ENCODE data around the gene GARIN5A. TPM values are rescaled to one million over a fixed set of nuclear protein-coding genes. Genes with fewer than 3 reads are reported as not detected.
"Not testable (repeated sequence)": the region's sequence is repeated elsewhere in the genome, so short reads cannot be mapped to it uniquely, and the experiment has no call there.

The GARIN5A gene
- polyA plus RNA-seq, 4 donors, result 7.7 to 10.3 (median 9.2) TPM

DNA sequence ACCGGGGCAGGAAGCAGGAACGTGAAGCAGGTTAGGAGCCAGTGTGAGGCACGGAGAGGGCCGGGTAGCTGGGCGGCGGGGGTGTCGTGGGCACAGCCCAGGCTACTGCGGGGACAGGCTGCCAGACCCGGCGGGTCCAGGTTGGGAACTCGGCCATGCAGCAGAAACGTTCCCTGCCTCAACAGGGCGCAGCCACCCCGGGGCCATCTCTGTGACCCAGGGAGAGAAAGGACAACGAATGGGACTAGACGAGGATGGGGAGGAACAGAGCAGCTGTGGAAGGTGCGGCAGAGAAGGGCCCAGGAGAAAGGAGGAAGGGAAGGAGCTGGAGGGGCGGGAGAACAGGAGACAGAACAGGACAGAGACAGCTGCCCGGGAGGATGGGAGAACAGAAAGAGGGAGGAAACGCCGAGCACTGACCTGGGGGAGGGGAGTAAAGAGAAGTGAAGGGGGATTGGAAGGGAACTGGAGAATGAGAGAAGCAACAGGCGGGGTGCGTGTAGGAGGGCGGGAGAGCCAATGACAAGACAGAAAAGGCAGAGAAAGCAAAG is 12.9 kb upstream of the GARIN5A start:
- DNase-seq (ENCODE audit: low read depth in 4 of 4, low spot score in 3 of 4), result no peak

DNA sequence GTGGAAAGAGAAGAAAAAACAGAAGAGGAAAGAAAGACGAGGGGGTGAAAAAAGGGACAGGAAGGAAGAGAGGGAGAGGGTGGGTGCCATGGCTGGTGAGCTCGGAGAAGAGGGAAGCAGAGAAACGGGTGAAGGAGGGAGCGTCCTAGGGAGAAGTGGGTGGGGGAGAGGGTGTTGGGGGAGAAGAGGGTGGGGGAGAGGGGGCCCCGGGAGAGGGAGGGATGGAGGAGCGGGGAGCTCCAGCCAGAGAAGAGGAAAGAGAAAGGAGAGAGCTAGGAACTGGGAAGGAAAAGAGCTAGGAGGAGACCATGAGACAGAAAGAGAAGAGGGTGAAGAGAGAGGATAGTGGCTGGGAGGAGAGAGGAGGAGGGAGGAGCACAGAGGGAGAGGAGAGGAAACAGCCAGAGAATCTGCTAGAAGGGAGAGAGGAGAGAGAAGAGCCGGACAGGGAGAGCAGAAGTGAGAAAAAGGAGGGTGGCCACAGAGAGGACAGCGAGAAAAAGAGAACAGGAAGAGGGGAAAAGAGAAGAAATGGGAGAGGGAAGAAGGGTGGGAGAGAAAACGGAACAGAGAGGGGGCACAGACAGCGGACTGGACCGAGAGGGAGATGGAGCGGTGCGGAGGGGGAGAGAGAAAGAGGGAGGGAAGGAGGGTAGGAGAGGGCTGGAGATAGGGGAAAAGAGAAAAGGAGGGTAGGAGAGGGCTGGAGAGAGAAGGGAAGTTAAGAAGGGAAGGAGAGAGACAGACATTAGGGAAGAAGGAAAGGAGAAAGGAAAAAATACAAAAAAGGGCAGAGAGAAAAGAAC is 11.9 kb upstream of the GARIN5A start:
- no peak for DNase-seq (ENCODE audit: low read depth in 4 of 4, low spot score in 3 of 4)

DNA sequence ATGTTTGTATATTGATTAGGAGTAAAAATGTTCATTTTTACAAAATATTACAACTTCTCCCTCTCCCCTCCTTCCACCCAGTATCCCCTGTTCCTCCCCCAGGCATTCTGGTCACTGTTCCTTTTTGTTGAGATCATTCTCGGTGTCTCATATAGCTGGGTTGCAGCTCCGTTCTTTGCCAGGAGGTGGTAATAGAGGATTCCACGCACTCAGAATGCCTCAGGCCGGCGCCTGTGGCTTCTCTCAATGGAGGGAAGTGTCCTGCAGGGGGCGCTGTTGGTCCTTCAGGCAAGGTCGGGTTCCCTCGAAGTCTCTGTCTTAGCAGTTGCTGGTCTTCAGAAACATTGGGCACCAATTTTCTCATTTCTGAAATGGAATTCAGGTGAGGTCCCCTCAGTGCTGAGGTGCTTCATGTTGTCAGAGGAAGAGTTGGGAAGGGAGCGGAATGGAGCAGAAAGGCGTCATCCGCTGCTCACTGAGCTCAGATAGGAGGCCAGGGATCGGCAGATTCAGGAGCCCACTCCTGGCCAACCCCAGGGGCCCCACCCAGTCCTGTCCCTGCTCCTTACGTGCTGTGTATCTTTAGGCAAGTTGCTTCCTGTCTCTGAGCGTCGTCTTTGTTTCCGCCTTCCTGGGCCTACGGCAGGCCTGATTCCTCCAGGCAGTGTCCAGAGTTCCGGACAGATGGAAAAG is 10.3 kb upstream of the GARIN5A start:
- no peak for DNase-seq (ENCODE audit: low read depth in 4 of 4, low spot score in 3 of 4)

DNA sequence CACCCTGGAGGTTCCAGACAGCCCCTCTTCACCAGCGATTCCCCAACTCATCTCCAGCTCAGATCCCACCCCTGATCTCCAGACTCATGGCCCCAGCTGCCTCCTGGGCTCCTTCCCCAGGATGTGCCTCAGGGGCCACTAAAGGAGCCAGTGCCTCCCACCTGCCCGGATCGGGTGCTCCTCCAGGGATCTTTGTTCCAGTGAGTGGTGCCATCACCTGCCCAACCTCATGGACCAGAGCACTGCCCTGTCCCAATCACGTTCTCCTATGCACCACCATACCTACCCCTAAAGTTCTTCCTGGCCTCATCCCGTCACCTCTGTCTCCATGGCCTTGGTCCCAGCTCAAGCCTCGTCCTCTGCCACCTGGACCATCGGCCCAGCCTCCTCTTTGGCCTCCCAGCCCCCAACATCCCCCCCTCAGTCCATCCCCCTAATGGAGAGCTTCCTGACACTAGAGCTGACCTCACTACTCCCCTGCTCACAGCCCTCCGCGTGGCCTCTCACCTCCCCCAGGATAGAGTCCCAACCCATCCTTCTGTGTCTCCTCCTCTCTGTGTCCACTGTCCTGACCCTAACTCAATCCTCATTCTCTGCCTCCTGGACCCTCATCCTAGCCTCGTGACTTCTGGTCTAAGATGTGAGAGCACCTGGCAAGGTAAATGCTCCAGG is 8.8 kb upstream of the GARIN5A start:
- DNase-seq (ENCODE audit: low read depth in 4 of 4, low spot score in 3 of 4), result no peak

DNA sequence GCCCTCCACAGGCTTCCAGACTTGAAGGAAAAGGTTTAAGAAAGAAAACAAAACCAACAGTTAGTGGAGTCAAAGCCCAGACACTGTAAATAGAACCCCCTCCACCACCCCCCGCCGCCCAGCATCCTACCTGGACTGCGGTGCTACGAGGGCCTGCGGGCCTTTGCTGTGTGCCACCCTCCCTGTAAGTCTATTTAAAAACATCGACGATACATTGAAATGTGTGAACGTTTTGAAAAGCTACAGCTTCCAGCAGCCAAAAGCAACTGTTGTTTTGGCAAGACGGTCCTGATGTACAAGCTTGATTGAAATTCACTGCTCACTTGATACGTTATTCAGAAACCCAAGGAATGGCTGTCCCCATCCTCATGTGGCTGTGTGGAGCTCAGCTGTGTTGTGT is 6.3 kb upstream of the GARIN5A start:
- no peak for DNase-seq (ENCODE audit: low read depth in 4 of 4, low spot score in 3 of 4)

DNA sequence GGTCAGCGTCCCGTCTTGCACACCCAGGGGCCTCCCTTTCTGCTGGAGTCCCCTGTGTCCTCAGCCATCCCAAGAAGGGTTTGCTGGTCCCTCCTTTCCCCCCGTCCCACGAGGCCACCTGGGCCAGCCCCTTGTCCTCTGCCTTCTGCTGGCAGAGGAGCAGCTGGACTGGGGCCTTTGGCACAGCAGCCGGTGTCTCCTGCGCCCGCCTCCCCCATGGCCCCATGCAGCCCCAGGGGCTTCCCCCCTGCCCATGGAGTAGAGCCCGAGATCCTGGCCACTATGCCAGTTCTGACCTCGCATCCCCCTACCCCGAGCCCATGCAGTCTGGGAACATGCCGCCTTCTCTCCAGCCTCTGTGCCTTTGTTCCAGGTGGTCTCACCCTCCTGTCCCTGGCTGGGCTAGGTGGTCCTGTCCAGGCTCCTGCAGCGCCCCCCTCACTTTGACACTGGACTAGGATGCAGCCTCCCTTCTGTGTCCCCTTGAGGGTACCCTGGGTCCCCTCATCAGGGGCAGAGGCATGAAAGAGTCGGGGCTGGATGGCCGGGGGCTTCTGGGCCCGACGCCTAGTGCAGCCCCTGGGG is 5.7 kb upstream of the GARIN5A start:
- DNase-seq (ENCODE audit: low read depth in 4 of 4, low spot score in 3 of 4), result no peak

DNA sequence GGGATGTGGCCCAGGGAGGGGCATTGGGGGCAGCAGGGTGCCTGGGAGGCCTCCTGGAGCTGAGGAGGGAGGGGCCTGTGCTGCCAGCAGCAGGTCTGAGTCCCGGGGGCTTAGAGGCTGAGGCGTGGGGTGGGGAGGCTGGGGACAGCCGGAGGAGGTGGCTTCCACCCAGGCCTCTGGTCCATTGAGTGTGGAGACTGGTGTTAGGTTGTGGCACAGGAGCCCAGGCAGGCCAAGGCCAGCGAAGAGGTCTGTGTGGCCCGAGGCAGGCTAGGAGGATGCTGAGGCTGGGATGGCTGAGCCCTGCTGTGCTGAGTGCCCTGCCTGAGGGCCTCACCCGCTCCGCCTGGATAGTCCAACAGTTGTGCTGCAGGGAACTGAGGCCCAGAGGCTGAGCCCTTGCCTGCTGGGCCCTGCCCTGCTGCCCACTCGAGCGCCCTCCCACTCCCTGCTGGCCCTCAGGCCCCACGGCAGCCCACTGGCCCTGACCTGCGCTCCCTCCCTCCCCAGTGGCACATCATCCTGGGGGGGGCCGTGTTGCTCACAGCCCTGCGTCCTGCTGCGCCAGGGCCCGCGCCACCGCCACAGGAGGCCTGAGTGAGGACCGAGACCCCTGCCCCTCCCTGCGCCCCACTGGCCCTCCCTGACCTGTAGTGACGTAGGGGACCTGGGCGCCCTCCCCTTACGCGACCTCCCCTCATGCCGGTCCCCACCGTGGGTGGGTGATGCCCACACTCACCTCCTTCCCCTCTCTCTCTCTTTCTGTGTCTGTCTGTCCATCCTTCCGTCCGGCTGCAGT is 4.9 kb upstream of the GARIN5A start:
- no peak for DNase-seq (ENCODE audit: low read depth in 4 of 4, low spot score in 3 of 4)

DNA sequence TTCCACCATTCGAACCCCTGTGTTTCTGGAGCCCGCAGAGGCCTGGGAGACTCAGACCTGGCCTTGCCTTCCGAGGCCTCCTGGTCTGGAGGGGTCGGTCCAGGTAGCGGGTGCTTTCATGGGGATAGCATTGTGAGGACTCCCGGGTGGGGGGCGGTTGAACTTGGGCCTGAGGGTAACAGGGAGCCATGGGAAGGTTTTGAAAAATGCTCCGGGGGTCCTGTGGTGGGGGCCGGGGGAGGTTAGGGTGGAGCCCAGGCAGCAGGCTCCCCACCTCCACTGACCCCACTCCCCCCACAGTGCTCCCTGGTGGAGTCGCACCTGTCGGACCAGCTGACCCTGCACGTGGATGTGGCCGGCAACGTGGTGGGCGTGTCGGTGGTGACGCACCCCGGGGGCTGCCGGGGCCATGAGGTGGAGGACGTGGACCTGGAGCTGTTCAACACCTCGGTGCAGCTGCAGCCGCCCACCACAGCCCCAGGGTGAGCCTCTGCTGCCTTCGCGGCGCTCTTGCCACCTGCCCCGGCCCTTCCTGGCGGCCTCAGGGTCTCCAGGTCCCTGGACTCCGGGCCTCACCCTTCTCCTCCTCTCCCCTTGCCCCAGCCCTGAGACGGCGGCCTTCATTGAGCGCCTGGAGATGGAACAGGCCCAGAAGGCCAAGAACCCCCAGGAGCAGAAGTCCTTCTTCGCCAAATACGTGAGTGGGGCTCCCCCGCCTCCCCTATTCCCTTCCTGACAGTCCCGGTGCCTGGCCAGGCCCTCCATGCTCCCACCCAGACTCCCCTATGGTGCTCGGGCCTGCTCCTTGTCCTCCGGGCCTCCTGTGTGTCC is 3.8 kb upstream of the GARIN5A start:
- no peak for DNase-seq (ENCODE audit: low read depth in 4 of 4, low spot score in 3 of 4)

DNA sequence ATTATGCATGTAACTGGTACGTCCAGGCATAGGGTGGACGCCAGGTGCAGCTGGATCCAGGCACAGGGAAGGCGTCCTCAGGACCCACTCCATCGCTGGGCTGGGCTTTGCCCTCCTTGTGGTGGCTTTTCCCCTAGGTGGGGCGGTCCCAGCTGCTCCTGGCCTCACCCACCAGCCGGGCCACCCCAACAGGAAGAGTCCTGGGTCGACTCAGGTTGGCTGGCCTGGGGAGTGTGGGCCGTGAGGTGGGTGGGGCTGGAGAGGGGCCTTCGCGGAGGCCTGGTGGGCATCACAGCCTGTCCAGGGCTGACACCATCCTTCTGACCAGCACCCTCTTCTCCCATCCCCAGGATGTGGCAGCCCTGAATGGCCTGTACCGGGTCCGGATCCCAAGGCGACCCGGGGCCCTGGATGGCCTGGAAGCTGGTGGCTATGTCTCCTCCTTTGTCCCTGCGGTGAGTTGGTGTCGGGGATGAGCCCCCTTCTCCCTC is 3.2 kb upstream of the GARIN5A start:
- DNase-seq (ENCODE audit: low read depth in 4 of 4, low spot score in 3 of 4), result no peak

DNA sequence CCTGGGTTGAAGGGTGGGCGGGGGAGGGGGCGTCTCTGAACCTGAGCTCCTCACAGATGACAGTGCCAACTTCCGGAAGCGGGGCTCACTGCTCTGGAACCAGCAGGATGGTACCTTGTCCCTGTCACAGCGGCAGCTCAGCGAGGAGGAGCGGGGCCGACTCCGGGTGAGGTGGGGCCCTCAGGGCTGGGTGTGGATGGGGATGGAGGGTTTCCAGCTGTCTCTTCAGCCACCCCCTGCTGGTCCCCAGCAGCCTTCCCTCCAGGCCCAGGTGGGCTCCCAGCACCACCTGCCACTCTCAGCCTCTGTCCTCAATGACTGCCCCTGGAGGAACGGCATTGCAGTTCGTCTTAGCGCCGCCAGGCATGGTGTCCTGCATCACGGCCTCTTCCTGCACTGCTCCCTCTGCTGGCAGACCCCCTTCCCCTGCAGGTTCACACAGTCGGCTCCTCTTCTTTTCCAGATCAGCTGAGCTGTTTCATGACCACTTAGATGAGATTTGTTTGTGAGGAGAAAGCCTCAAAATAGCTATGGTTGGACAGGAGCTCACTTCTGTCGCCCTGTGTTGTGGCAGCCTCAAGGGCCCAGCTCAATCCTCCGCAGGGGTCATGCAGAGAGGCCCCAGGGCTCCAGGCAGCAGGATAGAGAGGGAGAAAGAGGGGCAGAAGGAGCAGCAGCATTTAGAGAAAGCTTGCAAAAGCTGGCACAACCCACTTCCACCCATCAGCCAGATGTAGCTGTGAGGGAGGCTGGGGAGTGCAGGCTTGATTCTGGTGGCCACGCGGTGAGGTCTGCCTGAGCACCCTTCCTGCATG is 2.5 kb upstream of the GARIN5A start:
- DNase-seq (ENCODE audit: low read depth in 4 of 4, low spot score in 3 of 4), result no peak

DNA sequence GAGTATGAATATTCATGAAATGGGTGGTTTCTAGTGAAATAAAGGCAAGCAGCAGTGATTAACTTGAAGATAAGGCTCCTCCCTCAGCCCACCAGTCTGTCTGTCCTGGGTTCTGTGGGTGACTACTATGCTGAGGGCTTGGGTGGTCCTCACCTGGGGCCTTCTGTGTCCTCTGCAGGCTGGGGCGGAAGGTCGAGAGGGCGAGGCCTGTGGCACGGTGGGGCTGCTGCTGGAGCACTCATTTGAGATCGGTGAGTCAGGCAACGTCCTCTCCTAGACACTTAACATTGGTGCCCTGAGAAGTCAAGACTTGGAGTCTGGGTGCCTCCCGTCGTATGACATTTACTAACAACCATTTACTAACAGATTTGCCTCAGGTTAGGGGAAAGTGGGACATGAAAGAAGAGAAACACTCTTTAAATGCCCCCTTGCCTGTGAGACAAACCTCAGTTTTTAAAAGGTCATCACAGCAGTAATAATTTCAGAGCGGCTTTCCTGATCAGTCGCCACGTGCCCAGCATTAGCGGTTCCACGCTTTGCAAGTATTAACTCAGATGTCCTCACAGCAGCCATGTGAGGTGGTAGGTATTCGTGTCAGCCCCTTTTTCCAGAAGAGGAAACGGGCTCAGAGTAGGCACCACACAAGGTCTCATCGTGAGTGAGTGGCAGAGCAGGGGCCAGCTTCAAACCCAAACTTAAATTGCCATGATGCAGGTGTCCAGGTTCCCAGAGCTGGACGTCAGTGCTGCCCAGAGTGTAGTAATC is 1.3 kb upstream of the GARIN5A start:
- no peak for DNase-seq (ENCODE audit: low read depth in 4 of 4, low spot score in 3 of 4)

DNA sequence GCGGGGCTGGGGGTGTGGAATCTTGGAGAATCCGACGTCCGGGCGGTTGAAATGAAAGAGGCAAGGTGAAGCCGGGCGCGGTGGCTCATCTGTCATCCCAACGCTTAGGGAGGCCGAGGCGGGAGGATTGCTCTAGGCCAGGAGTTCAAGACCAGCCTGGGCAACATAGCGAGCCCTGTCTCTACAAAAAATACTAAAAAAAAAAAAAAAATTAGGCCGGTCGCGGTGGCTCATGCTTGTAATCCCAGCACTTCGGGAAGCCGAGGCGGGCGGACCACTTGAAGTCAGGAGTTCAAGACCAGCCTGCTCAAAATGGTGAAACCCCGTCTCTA is 225 bp upstream of the GARIN5A start:
- DNase-seq (ENCODE audit: low read depth in 4 of 4, low spot score in 3 of 4), result no peak

DNA sequence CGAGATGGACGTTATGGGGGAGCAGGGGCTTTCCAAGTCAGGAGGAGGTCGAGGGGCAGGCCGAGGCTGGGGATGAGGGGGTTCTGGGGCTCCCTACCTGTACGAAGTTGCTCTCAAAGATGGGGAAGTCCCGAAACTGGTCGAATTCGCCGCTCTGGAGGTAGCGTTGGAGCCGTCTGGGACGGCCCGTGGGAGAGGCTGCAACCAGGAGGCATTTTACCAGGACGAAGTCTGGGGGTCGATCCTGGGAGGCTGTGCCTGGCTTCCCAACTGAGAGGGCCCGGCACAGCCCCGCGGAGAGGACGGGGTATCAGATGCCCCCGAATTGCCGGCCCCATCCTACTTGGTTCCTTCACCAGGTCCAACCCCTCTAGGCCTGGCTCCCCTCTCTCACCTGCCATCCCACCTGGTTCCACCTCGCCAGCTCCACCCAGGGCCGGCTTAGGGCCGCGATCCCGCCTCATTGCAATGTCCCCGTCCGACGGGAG is 868 bp downstream of the GARIN5A start:
- DNase-seq (ENCODE audit: low read depth in 4 of 4, low spot score in 3 of 4), result no peak

DNA sequence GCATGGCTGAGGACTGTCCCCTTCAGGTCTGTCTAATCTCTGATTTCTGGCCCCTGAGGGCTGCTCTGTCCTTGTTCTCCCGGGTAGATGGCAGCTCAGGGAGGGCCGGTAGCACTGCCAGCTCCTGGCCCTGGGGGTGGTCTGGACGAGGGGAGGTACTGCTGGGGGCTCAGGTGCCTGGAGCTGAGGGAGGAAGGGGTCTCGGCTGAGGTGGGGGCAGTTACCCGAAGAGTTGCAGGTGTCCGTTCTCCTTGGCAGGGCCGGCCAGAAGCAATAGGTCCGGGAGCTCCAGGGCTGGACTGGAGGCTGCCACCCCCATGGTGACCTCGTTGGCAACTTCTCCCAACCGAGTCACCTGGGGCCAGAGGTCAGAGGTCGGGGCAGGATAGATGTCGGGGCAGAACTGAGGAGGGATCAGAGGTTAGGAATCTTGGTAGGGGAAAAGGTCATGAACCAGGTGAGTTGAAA is 1.5 kb downstream of the GARIN5A start:
- no peak for DNase-seq (ENCODE audit: low read depth in 4 of 4, low spot score in 3 of 4)

DNA sequence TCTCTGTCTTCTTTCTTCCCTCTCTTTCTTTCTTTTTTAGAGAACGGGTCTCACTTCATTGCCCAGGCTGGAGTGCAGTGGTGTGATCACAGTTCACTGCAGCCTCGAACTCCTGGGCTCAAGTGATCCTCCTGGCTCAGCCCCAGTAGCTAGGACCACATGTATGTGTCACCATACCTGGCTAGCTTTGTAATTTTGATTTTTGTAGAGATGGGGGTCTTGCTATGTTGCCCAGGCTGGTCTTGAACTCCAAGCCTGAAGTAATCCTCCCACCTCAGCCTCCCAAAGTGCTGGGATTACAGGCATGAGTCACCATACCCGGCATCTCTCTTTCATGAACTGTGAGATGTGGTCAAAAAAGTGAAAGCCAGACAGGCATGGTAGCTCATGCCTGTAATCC is 3.3 kb downstream of the GARIN5A start:
- DNase-seq (ENCODE audit: low read depth in 4 of 4, low spot score in 3 of 4), result not testable (repeated sequence)

DNA sequence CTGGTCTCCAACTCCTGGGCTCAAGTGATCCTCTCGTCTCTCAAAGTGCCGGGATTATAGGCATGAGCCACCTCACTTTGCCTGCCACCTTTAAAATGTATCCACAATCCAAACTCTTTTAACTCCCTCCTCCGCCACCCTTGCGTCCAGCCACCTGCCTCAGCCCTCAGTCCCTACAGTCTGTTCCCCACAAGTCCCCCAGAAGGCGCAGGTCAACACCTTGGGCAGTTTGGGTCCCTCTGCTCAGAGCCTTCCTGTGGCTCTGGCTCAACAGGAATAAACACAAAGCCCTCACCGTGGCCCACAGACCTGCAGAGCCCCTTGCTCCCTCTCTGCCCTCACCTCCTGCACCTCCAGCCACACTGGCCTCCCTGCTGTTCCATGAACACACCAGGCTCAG is 7.8 kb downstream of the GARIN5A start:
- no peak for DNase-seq (ENCODE audit: low read depth in 4 of 4, low spot score in 3 of 4)

DNA sequence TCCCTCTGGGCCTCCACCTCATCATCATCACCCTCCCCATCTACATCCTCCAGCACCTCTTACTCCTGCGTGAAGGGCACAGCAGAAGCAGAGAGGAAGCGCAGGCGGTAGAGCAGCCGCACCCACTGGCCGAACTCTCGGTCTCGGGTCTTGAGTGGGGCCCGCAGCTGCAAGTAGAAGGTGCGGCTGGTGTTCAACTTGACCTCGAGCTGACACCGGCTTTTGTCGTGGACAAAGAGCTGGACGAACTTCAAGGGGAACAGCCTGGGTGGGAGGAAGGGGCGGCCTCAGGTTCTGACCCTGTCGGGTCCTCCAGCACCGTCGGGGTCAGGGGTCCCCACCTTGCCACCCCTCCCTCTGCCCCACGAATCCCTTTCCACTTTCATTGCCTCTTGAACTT is 9.1 kb downstream of the GARIN5A start:
- no peak for DNase-seq (ENCODE audit: low read depth in 4 of 4, low spot score in 3 of 4)

DNA sequence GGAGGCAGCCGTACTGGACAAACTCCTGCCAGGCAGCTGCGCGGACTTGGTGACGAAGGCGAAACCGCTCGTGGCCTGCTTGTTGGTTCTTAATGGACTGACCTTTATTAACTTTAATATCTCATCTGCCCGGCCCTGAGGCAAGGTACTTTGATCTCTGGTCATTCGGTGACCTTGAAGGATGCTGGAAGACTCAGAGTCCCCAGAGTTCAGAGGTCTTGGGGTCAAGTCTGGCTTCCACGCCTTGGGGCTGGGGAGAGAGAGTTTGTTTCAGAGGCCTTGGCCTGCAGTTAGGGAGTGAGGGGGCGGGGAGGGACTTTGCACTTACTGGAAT is 10.0 kb downstream of the GARIN5A start:
- no peak for DNase-seq (ENCODE audit: low read depth in 4 of 4, low spot score in 3 of 4)
